Mesendoderm (in vitro differentiated cells): ENCODE results near the gene RSPRY1.

Experiments
- DNase-seq: peaks from one replicate; pipeline ENCODE4 v3.0.0; 2013
- H2AK5ac ChIP-seq: 2 replicates; pipeline ENCODE4 v1.6.1; 2013; ENCODE audit warnings: low read length, inconsistent platforms
- H2BK120ac ChIP-seq: 2 replicates; pipeline ENCODE4 v1.6.1; 2013; ENCODE audit warnings: low read depth, mild to moderate bottlenecking, low read length, moderate library complexity, mixed read lengths
- H2BK15ac ChIP-seq: replicated peaks from 2 replicates; pipeline ENCODE4 v1.6.1; 2013; ENCODE audit warnings: low read depth, mild to moderate bottlenecking, moderate library complexity
- H2BK5ac ChIP-seq: 2 replicates; pipeline ENCODE4 v1.6.1; 2013; ENCODE audit warnings: low read length, inconsistent platforms
- H3K18ac ChIP-seq: 2 replicates; pipeline ENCODE4 v1.6.1; 2013; ENCODE audit warnings: mild to moderate bottlenecking, low read length, mixed read lengths
- H3K23ac ChIP-seq: one replicate; pipeline ENCODE4 v1.6.1; 2013; ENCODE audit warnings: low read length
- H3K27ac ChIP-seq: 2 replicates; pipeline ENCODE4 v1.5.1; 2013; ENCODE audit warnings: low read depth, mild to moderate bottlenecking, inconsistent platforms, low read length, moderate library complexity
- H3K27me3 ChIP-seq: 2 replicates; pipeline ENCODE4 v1.6.1; 2013; ENCODE audit warnings: low read length, control low read depth, mild to moderate bottlenecking, inconsistent platforms; ENCODE audit not compliant: insufficient read depth, poor library complexity
- H3K36me3 ChIP-seq: 2 replicates; pipeline ENCODE4 v1.6.1; 2013; ENCODE audit warnings: low read length, inconsistent platforms; ENCODE audit not compliant: control insufficient read depth, insufficient read depth
- H3K4ac ChIP-seq: one replicate; pipeline ENCODE4 v1.6.1; 2013; ENCODE audit warnings: low read depth, mild to moderate bottlenecking, low read length, moderate library complexity
- H3K4me1 ChIP-seq: 2 replicates; pipeline ENCODE4 v1.6.1; 2013; ENCODE audit warnings: low read depth, low read length, inconsistent platforms; ENCODE audit not compliant: control insufficient read depth
- H3K4me2 ChIP-seq: 2 replicates; pipeline ENCODE4 v1.6.1; 2013; ENCODE audit warnings: low read length
- H3K4me3 ChIP-seq: 2 replicates; pipeline ENCODE4 v1.5.1; 2013; ENCODE audit warnings: mild to moderate bottlenecking, low read length
- H3K56ac ChIP-seq: one replicate; pipeline ENCODE4 v1.6.1; 2013; ENCODE audit warnings: low read length
- H3K79me1 ChIP-seq: 2 replicates; pipeline ENCODE4 v1.6.1; 2013; ENCODE audit warnings: low read length, inconsistent platforms
- H3K79me2 ChIP-seq: 2 replicates; pipeline ENCODE4 v1.6.1; 2013; ENCODE audit warnings: mild to moderate bottlenecking, low read length; ENCODE audit not compliant: control insufficient read depth, insufficient read depth
- H3K9ac ChIP-seq: 2 replicates; pipeline ENCODE4 v1.6.1; 2013; ENCODE audit warnings: low read length, inconsistent platforms
- H4K5ac ChIP-seq: one replicate; pipeline ENCODE4 v1.6.1; 2013; ENCODE audit warnings: low read length
- H4K8ac ChIP-seq: one replicate; pipeline ENCODE4 v1.6.1; 2013; ENCODE audit warnings: low read depth, mild to moderate bottlenecking, control low read depth, low read length, moderate library complexity
- WGBS: extraction: QIAGEN DNeasy Blood & Tissue Kit; methylation state at CpG from one replicate; pipeline ENCODE4 v1.1.7; 2013; ENCODE audit warnings: low lambda C conversion rate, missing lambda C conversion rate; ENCODE audit not compliant: insufficient coverage; ENCODE audit errors: extremely low coverage; 5-methylcytosine and 5-hydroxymethylcytosine counted together

The RSPRY1 gene

GRCh38 chr16:57234707-57235092 is 48.6 kb downstream of the RSPRY1 start:
- H3K56ac ChIP-seq, result no peak overlapping the region
- H3K4me2 ChIP-seq, result no peak overlapping the region
- no peak overlapping the region for H3K18ac ChIP-seq
- no peaks in the 10 kb centered on the region for H3K79me1 ChIP-seq
- no peaks in the 10 kb centered on the region for H3K79me2 ChIP-seq
- no peaks in the 10 kb centered on the region for H3K27me3 ChIP-seq
- no peak overlapping the region for H2BK120ac ChIP-seq
- no peak overlapping the region for H4K5ac ChIP-seq
- H3K36me3 ChIP-seq, result peaks cover 2% of the 10 kb centered on the region
- H2AK5ac ChIP-seq, result no peak overlapping the region
- H3K23ac ChIP-seq, result no peak overlapping the region
- DNase-seq, result no peak
- H2BK5ac ChIP-seq, result no peak overlapping the region
- H3K4ac ChIP-seq, result no peak overlapping the region
- no peaks in the 10 kb centered on the region for H3K4me1 ChIP-seq
- H3K9ac ChIP-seq, result no peak overlapping the region
- H3K4me3 ChIP-seq, result no peak overlapping the region
- no peak overlapping the region for H2BK15ac ChIP-seq
- no peak overlapping the region for H4K8ac ChIP-seq
- H3K27ac ChIP-seq, result no peak overlapping the region

- no peak overlapping the region for H2AK5ac ChIP-seq
- DNase-seq, result peak; percentile 38
- no peak overlapping the region for H3K56ac ChIP-seq
- no peaks in the 10 kb centered on the region for H3K79me2 ChIP-seq
- no peak overlapping the region for H3K4me3 ChIP-seq
- H3K9ac ChIP-seq, result no peak overlapping the region
- H3K4me2 ChIP-seq, result no peak overlapping the region
- no peak overlapping the region for H2BK5ac ChIP-seq
- no peaks in the 10 kb centered on the region for H3K27me3 ChIP-seq
- no peak overlapping the region for H3K23ac ChIP-seq
- H3K27ac ChIP-seq, result no peak overlapping the region
- H4K8ac ChIP-seq, result no peak overlapping the region
- peaks cover 2% of the 10 kb centered on the region for H3K36me3 ChIP-seq
- WGBS, result no CpG with 5 or more reads among the region's 8 CpGs
- H3K18ac ChIP-seq, result no peak overlapping the region
- no peaks in the 10 kb centered on the region for H3K79me1 ChIP-seq
- no peak overlapping the region for H3K4ac ChIP-seq
- no peaks in the 10 kb centered on the region for H3K4me1 ChIP-seq
- no peak overlapping the region for H4K5ac ChIP-seq
- H2BK120ac ChIP-seq, result no peak overlapping the region
- H2BK15ac ChIP-seq, result no peak overlapping the region
Observed at GRCh38 chr16:57235128-57236021, 49.2 kb downstream of the RSPRY1 start.

- Histone ChIP-seq H4K8ac (no peak overlapping the region), H2AK5ac (no peak overlapping the region), H3K27ac (no peak overlapping the region), H3K79me2 (no peaks in the 10 kb centered on the region), H3K4ac (no peak overlapping the region), H3K79me1 (no peaks in the 10 kb centered on the region), H2BK15ac (no peak overlapping the region), H3K9ac (no peak overlapping the region), H3K4me3 (no peak overlapping the region), H3K36me3 (peaks cover 2% of the 10 kb centered on the region), H3K27me3 (no peaks in the 10 kb centered on the region), H3K18ac (no peak overlapping the region), H3K4me1 (no peaks in the 10 kb centered on the region), H3K23ac (no peak overlapping the region), H3K4me2 (no peak overlapping the region), H2BK5ac (no peak overlapping the region), H2BK120ac (no peak overlapping the region), H4K5ac (no peak overlapping the region), H3K56ac (no peak overlapping the region)
- no peak for DNase-seq
Observed at GRCh38 chr16:57236022-57236350, 49.9 kb downstream of the RSPRY1 start.

- WGBS, result no CpG with 5 or more reads among the region's 2 CpGs
- Histone ChIP-seq H2BK15ac (no peak overlapping the region), H3K36me3 (peaks cover under 1% of the 10 kb centered on the region), H3K56ac (no peak overlapping the region), H4K8ac (no peak overlapping the region), H3K4me3 (no peak overlapping the region), H3K23ac (no peak overlapping the region), H3K27me3 (no peaks in the 10 kb centered on the region), H3K79me1 (no peaks in the 10 kb centered on the region), H4K5ac (no peak overlapping the region), H3K27ac (no peak overlapping the region), H3K18ac (no peak overlapping the region), H2AK5ac (no peak overlapping the region), H3K4me2 (no peak overlapping the region), H3K79me2 (no peaks in the 10 kb centered on the region), H2BK5ac (no peak overlapping the region), H2BK120ac (no peak overlapping the region), H3K4me1 (no peaks in the 10 kb centered on the region), H3K4ac (no peak overlapping the region), H3K9ac (no peak overlapping the region)
- no peak for DNase-seq
Observed at GRCh38 chr16:57238682-57239081, 52.6 kb downstream of the RSPRY1 start.

- no peak overlapping the region for H3K18ac ChIP-seq
- no peak overlapping the region for H2BK120ac ChIP-seq
- H4K5ac ChIP-seq, result no peak overlapping the region
- no peaks in the 10 kb centered on the region for H3K27me3 ChIP-seq
- no peak overlapping the region for H3K23ac ChIP-seq
- no peak overlapping the region for H2BK5ac ChIP-seq
- H3K36me3 ChIP-seq, result no peaks in the 10 kb centered on the region
- no peak for DNase-seq
- H2BK15ac ChIP-seq, result no peak overlapping the region
- H3K4me2 ChIP-seq, result no peak overlapping the region
- no peaks in the 10 kb centered on the region for H3K79me1 ChIP-seq
- no peak overlapping the region for H3K4me3 ChIP-seq
- H3K4me1 ChIP-seq, result no peaks in the 10 kb centered on the region
- H4K8ac ChIP-seq, result no peak overlapping the region
- H3K4ac ChIP-seq, result no peak overlapping the region
- H3K79me2 ChIP-seq, result no peaks in the 10 kb centered on the region
- no peak overlapping the region for H3K9ac ChIP-seq
- no peak overlapping the region for H3K27ac ChIP-seq
- no peak overlapping the region for H3K56ac ChIP-seq
- no CpG with 5 or more reads among the region's 2 CpGs for WGBS
- H2AK5ac ChIP-seq, result no peak overlapping the region
Observed at GRCh38 chr16:57239107-57239506, 53.0 kb downstream of the RSPRY1 start.

- WGBS, result no CpG with 5 or more reads among the region's 2 CpGs
- H2BK120ac ChIP-seq, result no peak overlapping the region
- H3K4me3 ChIP-seq, result no peak overlapping the region
- no peak overlapping the region for H3K4me2 ChIP-seq
- no peak overlapping the region for H4K8ac ChIP-seq
- H3K18ac ChIP-seq, result no peak overlapping the region
- no peak overlapping the region for H3K4ac ChIP-seq
- H3K23ac ChIP-seq, result no peak overlapping the region
- peaks cover 1% of the 10 kb centered on the region for H3K4me1 ChIP-seq
- no peak overlapping the region for H2BK5ac ChIP-seq
- H4K5ac ChIP-seq, result no peak overlapping the region
- H3K79me2 ChIP-seq, result no peaks in the 10 kb centered on the region
- no peak for DNase-seq
- no peaks in the 10 kb centered on the region for H3K36me3 ChIP-seq
- H3K27me3 ChIP-seq, result no peaks in the 10 kb centered on the region
- no peak overlapping the region for H2BK15ac ChIP-seq
- H3K56ac ChIP-seq, result no peak overlapping the region
- H3K79me1 ChIP-seq, result no peaks in the 10 kb centered on the region
- H3K9ac ChIP-seq, result no peak overlapping the region
- H2AK5ac ChIP-seq, result no peak overlapping the region
- no peak overlapping the region for H3K27ac ChIP-seq
Observed at GRCh38 chr16:57240851-57241250, 54.7 kb downstream of the RSPRY1 start.
